Caco-2 (cell line): ENCODE data around the gene CNTNAP5. TPM values are rescaled to one million over a fixed set of nuclear protein-coding genes. Genes with fewer than 3 reads are reported as not detected.

Experiments used
- BruUV-seq: library from RNA; stranded (reverse); fragments of 400-500 nt; replicated peaks from 2 replicates; lab custom pipeline; 2021; lab: Mats Ljungman, UMichigan
- CTCF ChIA-PET: fragments of 300-600 bp; sonication (Branson Sonifier 250); formaldehyde crosslinking; loops from one replicate; lab custom pipeline; 2022; ENCODE audit warnings: antibody characterized with exemption; lab: Charles Lee
- POLR2A ChIA-PET: fragments of 300-600 bp; sonication (Branson Sonifier 250); formaldehyde crosslinking; loops from one replicate; lab custom pipeline; 2022; ENCODE audit warnings: antibody characterized with exemption; lab: Charles Lee
- DNase-seq, 2 experiments: peaks; one replicate each; pipeline versions ENCODE4 v3.0.0 to v3.0.0-alpha.2; 2020 to 2022
- H3K27me3 ChIP-seq: replicated peaks from 2 replicates; pipeline ENCODE4 v1.6.0; 2011; ENCODE audit warnings: low read length; ENCODE audit not compliant: control insufficient read depth, insufficient read depth
- H3K36me3 ChIP-seq: 2 replicates; pipeline ENCODE4 v1.5.1; 2011; ENCODE audit warnings: low read length; ENCODE audit not compliant: control insufficient read depth, insufficient read depth
- H3K4me1 ChIP-seq: fragments of 250-450 bp; sonication (Bioruptor Pico); 2 replicates; pipeline ENCODE4 v1.5.1; 2020; ENCODE audit warnings: mild to moderate bottlenecking
- H3K4me3 ChIP-seq: 2 replicates; pipeline ENCODE4 v1.5.1; 2011; ENCODE audit warnings: low read depth, mild to moderate bottlenecking, control low read depth, low read length
- H3K9me3 ChIP-seq: fragments of 250-450 bp; sonication (Bioruptor Pico); 2 replicates; pipeline ENCODE4 v1.5.1; 2020; ENCODE audit warnings: mild to moderate bottlenecking, moderate library complexity
- H3K27ac Mint-ChIP-seq: one replicate; pipeline ENCODE4 v1.8.0; 2022; ENCODE audit warnings: mixed read lengths; ENCODE audit not compliant: unreplicated experiment
- H3K27me3 Mint-ChIP-seq: one replicate; pipeline ENCODE4 v1.8.0; 2022; ENCODE audit warnings: mixed read lengths; ENCODE audit not compliant: insufficient read depth, unreplicated experiment
- H3K36me3 Mint-ChIP-seq: one replicate; pipeline ENCODE4 v1.8.0; 2022; ENCODE audit warnings: mild to moderate bottlenecking, mixed read lengths; ENCODE audit not compliant: insufficient read depth, unreplicated experiment
- H3K4me1 Mint-ChIP-seq: one replicate; pipeline ENCODE4 v1.8.0; 2022; ENCODE audit warnings: low read depth, mixed read lengths; ENCODE audit not compliant: unreplicated experiment
- H3K4me3 Mint-ChIP-seq: one replicate; pipeline ENCODE4 v1.8.0; 2022; ENCODE audit warnings: mild to moderate bottlenecking, moderate library complexity, mixed read lengths; ENCODE audit not compliant: unreplicated experiment
- H3K9me3 Mint-ChIP-seq: one replicate; pipeline ENCODE4 v1.8.0; 2022; ENCODE audit warnings: mixed read lengths; ENCODE audit not compliant: unreplicated experiment
- intact Hi-C: fragments of 100-400 bp; cut with micrococcal nuclease; formaldehyde crosslinking; loops from one replicate; pipeline ENCODE4 v1.10.0; 2022; ENCODE audit not compliant: unreplicated experiment
- total RNA-seq: library from RNA; stranded (reverse); gene quantifications from 2 replicates; pipeline ENCODE4 v1.2.3, GENCODE V29; 2022
- TF ChIP-seq, protein P1 (sequence below), 2 experiments: fragments of 200-600 bp in 1 of 2; IDR thresholded peaks; 1 replicate in 1 of 2; 2 replicates in 1 of 2; pipeline versions ENCODE4 v1.5.1 to v1.8.0; 2011 to 2022; ENCODE audit warnings: antibody characterized with exemption in 1 of 2, control low read depth in 1 of 2, inconsistent platforms in 1 of 2, low read depth in 1 of 2, low read length in 1 of 2, mild to moderate bottlenecking in 1 of 2, moderate library complexity in 1 of 2; ENCODE audit not compliant: insufficient read depth in 1 of 2, severe bottlenecking in 1 of 2, unreplicated experiment in 1 of 2

Gene CNTNAP5
- total RNA-seq, 1 experiment from 2014 or later: 0.14 TPM

DNA sequence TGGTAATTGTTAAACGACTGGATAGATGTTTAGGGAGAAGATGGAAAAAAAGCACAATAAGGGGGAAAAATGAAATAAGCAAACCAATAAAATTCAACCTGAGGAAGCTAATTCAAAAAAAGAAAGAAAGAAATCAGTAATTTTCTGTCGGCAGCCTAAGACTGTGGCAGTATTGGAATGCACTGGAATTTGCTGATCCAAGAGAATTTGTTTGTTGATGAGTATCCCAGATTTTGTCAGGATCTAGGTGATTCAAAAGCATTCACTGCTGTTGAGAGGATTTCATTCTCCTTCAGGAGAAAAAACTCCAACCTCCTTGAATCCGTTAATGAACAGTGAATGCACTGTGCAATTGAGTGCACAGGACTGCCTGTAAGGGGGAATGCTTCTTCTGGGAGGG, 546.7 kb downstream of the CNTNAP5 start:
- CTCF ChIA-PET: no interaction called here
- BruUV-seq: no TSS peak
- Mint-ChIP-seq H3K36me3 (no peaks in the 10 kb centered on the region), H3K27ac (no peak overlapping the region), H3K9me3 (peaks cover 10% of the 10 kb centered on the region), H3K4me3 (no peak overlapping the region), H3K4me1 (peaks cover 13% of the 10 kb centered on the region), H3K27me3 (no peaks in the 10 kb centered on the region)
- intact Hi-C loops: no loop called here
- POLR2A ChIA-PET: no interaction called here
- no peaks in the 10 kb centered on the region for H3K27me3 ChIP-seq
- TF ChIP-seq, protein P1, sequence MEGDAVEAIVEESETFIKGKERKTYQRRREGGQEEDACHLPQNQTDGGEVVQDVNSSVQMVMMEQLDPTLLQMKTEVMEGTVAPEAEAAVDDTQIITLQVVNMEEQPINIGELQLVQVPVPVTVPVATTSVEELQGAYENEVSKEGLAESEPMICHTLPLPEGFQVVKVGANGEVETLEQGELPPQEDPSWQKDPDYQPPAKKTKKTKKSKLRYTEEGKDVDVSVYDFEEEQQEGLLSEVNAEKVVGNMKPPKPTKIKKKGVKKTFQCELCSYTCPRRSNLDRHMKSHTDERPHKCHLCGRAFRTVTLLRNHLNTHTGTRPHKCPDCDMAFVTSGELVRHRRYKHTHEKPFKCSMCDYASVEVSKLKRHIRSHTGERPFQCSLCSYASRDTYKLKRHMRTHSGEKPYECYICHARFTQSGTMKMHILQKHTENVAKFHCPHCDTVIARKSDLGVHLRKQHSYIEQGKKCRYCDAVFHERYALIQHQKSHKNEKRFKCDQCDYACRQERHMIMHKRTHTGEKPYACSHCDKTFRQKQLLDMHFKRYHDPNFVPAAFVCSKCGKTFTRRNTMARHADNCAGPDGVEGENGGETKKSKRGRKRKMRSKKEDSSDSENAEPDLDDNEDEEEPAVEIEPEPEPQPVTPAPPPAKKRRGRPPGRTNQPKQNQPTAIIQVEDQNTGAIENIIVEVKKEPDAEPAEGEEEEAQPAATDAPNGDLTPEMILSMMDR (IDR thresholded peaks at IDR 0.05; ENCODE audit: insufficient read depth in 1 of 2, low read depth in 1 of 2, low read length in 1 of 2, severe bottlenecking in 1 of 2, unreplicated experiment in 1 of 2): no peak
- H3K9me3 ChIP-seq: no peaks in the 10 kb centered on the region
- DNase-seq: no peak
- no peak overlapping the region for H3K4me3 ChIP-seq
- peaks cover 15% of the 10 kb centered on the region; the same call in 1 of the 2 replicates for H3K4me1 ChIP-seq
- H3K36me3 ChIP-seq: no peaks in the 10 kb centered on the region

DNA sequence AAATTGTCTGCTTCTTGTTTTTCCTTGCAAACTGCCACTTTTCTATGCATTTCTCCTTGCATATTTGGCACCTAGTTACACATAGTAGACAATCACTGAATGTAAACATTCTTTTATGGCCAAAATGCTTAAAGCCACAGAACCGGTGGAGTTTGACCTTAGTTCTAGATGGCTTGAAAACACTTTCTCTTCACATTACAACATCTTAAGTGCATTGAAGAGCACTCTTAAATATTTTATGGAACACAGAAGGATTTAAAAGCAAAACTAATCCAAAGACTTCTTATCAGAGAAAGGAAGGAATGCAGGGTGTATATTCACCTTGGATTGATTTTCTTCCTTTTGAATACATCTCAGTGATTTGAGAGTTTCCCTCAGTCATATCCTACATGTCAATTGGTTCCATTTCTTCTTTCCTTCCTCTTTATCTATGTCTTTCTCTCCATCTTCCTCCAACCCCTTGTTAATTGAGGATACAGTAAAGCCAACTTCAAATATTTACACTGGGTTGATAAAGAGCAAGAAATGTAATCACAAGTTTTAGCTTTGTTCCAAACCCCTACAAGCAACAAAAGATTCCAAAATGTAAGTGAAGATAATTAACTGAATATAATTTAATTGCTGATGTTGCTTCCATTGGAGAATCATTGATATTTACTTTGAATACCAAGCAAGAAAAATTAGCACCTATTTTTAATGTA, 548.0 kb downstream of the CNTNAP5 start:
- Histone ChIP-seq H3K9me3 (no peaks in the 10 kb centered on the region), H3K27me3 (no peaks in the 10 kb centered on the region), H3K4me3 (no peak overlapping the region), H3K36me3 (no peaks in the 10 kb centered on the region), H3K4me1 (peaks cover 15% of the 10 kb centered on the region; the same call in 1 of the 2 replicates)
- ChIA-PET CTCF (no interaction called here), POLR2A (no interaction called here)
- Mint-ChIP-seq H3K27me3 (no peaks in the 10 kb centered on the region), H3K4me3 (no peak overlapping the region), H3K36me3 (no peaks in the 10 kb centered on the region), H3K27ac (no peak overlapping the region), H3K9me3 (peaks cover 10% of the 10 kb centered on the region), H3K4me1 (peaks cover 13% of the 10 kb centered on the region)
- DNase-seq: no peak
- intact Hi-C loops: no loop called here
- TF ChIP-seq, protein P1 (IDR thresholded peaks at IDR 0.05; ENCODE audit: insufficient read depth in 1 of 2, low read depth in 1 of 2, low read length in 1 of 2, severe bottlenecking in 1 of 2, unreplicated experiment in 1 of 2): no peak
- BruUV-seq: no TSS peak

DNA sequence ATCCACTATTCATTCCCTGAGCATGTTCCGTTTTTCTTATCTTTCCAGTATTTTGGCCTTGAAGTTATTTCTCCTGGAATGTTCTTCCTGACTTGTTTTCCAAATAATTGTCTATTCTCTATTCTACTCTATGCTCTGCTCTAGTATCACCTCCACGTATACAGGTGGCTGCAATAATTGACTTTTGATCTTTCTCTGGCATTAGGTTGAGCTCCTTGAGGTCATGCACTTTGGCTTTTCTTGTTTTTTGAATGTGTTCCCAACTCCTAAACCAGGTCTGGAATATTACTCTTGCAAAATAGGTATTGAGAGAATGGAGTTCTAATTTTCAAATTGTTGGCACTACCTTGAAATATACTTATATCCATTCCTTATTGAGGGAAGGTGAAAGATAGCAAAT, 550.4 kb downstream of the CNTNAP5 start:
- Mint-ChIP-seq H3K27me3 (no peaks in the 10 kb centered on the region), H3K27ac (no peak overlapping the region), H3K4me1 (peaks cover 13% of the 10 kb centered on the region), H3K36me3 (no peaks in the 10 kb centered on the region), H3K4me3 (no peak overlapping the region), H3K9me3 (peaks cover 1% of the 10 kb centered on the region)
- ChIA-PET POLR2A (no interaction called here), CTCF (no interaction called here)
- H3K9me3 ChIP-seq: no peaks in the 10 kb centered on the region
- intact Hi-C loops: no loop called here
- H3K27me3 ChIP-seq: no peaks in the 10 kb centered on the region
- peaks cover 15% of the 10 kb centered on the region; the same call in 1 of the 2 replicates for H3K4me1 ChIP-seq
- H3K4me3 ChIP-seq: no peak overlapping the region
- no peaks in the 10 kb centered on the region for H3K36me3 ChIP-seq
- TF ChIP-seq, protein P1 (IDR thresholded peaks at IDR 0.05; ENCODE audit: insufficient read depth in 1 of 2, low read depth in 1 of 2, low read length in 1 of 2, severe bottlenecking in 1 of 2, unreplicated experiment in 1 of 2): no peak
- no TSS peak for BruUV-seq
- DNase-seq: no peak
